H9 (cell line): Measurements from ENCODE around the gene ACTR2. TPM values are rescaled to one million over a fixed set of nuclear protein-coding genes. Genes with fewer than 3 reads are reported as not detected.

Source experiments
- DNase-seq: peaks from one replicate; pipeline ENCODE4 v3.0.0-alpha.2; 2017
- H2AFZ ChIP-seq: one replicate; pipeline ENCODE4 v1.6.1; 2013; ENCODE audit warnings: mild to moderate bottlenecking, low read length, control low read depth, moderate library complexity
- H2AK5ac ChIP-seq: 2 replicates; pipeline ENCODE4 v1.6.1; 2013; ENCODE audit warnings: low read length, control low read depth, mixed read lengths; ENCODE audit not compliant: insufficient read length
- H2BK120ac ChIP-seq: one replicate; pipeline ENCODE4 v1.6.1; 2013; ENCODE audit warnings: low read depth, mild to moderate bottlenecking, low read length, control low read depth, inconsistent platforms; ENCODE audit not compliant: poor library complexity, severe bottlenecking
- H2BK12ac ChIP-seq: 2 replicates; pipeline ENCODE4 v1.6.1; 2013; ENCODE audit warnings: low read length, control low read depth, mixed read lengths, low read depth; ENCODE audit not compliant: insufficient read length
- H2BK15ac ChIP-seq: 2 replicates; pipeline ENCODE4 v1.6.1; 2013; ENCODE audit warnings: low read depth, low read length, control low read depth
- H2BK20ac ChIP-seq: one replicate; pipeline ENCODE4 v1.6.1; 2013; ENCODE audit warnings: low read depth, mild to moderate bottlenecking, low read length, control low read depth, inconsistent platforms; ENCODE audit not compliant: poor library complexity, severe bottlenecking
- H2BK5ac ChIP-seq: 2 replicates; pipeline ENCODE4 v1.6.1; 2013; ENCODE audit warnings: low read length, control low read depth, mixed read lengths; ENCODE audit not compliant: insufficient read length
- H3K14ac ChIP-seq: 2 replicates; pipeline ENCODE4 v1.6.1; 2013; ENCODE audit warnings: low read length, control low read depth; ENCODE audit not compliant: insufficient read depth
- H3K18ac ChIP-seq: 2 replicates; pipeline ENCODE4 v1.6.1; 2013; ENCODE audit warnings: low read depth, mild to moderate bottlenecking, mixed read lengths, low read length, control low read depth; ENCODE audit not compliant: insufficient read length
- H3K23ac ChIP-seq: 2 replicates; pipeline ENCODE4 v1.6.1; 2013; ENCODE audit warnings: low read length, control low read depth, mixed read lengths, low read depth; ENCODE audit not compliant: insufficient read length
- H3K23me2 ChIP-seq: 2 replicates; pipeline ENCODE4 v1.6.1; 2013; ENCODE audit warnings: low read depth, mild to moderate bottlenecking, mixed read lengths, low read length, control low read depth; ENCODE audit not compliant: insufficient read length, poor library complexity, severe bottlenecking
- H3K27ac ChIP-seq: 2 replicates; pipeline ENCODE4 v1.5.1; 2013; ENCODE audit warnings: low read length, control low read depth, mixed read lengths, low read depth; ENCODE audit not compliant: insufficient read length
- H3K27me3 ChIP-seq: 2 replicates; pipeline ENCODE4 v1.6.1; 2013; ENCODE audit warnings: low read length, control low read depth, inconsistent platforms; ENCODE audit not compliant: insufficient read depth
- H3K4ac ChIP-seq: 2 replicates; pipeline ENCODE4 v1.6.1; 2013; ENCODE audit warnings: low read depth, mild to moderate bottlenecking, control low read depth, inconsistent platforms, low read length, moderate library complexity
- H3K4me1 ChIP-seq: 2 replicates; pipeline ENCODE4 v1.6.1; 2013; ENCODE audit warnings: low read length, control low read depth, inconsistent platforms; ENCODE audit not compliant: insufficient read depth
- H3K4me2 ChIP-seq: 2 replicates; pipeline ENCODE4 v1.6.1; 2013; ENCODE audit warnings: low read length, control low read depth, mixed read lengths; ENCODE audit not compliant: insufficient read length, insufficient read depth
- H3K56ac ChIP-seq: 2 replicates; pipeline ENCODE4 v1.6.1; 2013; ENCODE audit warnings: low read depth, mild to moderate bottlenecking, mixed read lengths, low read length, control low read depth; ENCODE audit not compliant: insufficient read length
- H3K79me1 ChIP-seq: 2 replicates; pipeline ENCODE4 v1.6.1; 2013; ENCODE audit warnings: low read depth, mild to moderate bottlenecking, moderate library complexity, low read length, control low read depth, inconsistent platforms; ENCODE audit not compliant: insufficient read depth, poor library complexity, severe bottlenecking
- H3K79me2 ChIP-seq: 2 replicates; pipeline ENCODE4 v1.6.1; 2013; ENCODE audit warnings: low read length, control low read depth, inconsistent platforms; ENCODE audit not compliant: insufficient read depth
- H3K9ac ChIP-seq: 2 replicates; pipeline ENCODE4 v1.6.1; 2013; ENCODE audit warnings: low read length, control low read depth, mixed read lengths; ENCODE audit not compliant: insufficient read length; ENCODE audit errors: extremely low read depth
- H3K9me3 ChIP-seq: one replicate; pipeline ENCODE4 v1.6.1; 2013; ENCODE audit warnings: low read depth, low read length, inconsistent platforms; ENCODE audit not compliant: control insufficient read depth
- H3T11ph ChIP-seq: one replicate; pipeline ENCODE4 v1.6.1; 2013; ENCODE audit warnings: mild to moderate bottlenecking, low read length, control low read depth, inconsistent platforms
- H4K20me1 ChIP-seq: one replicate; pipeline ENCODE4 v1.6.1; 2013; ENCODE audit not compliant: control insufficient read depth, insufficient read length, insufficient read depth
- H4K5ac ChIP-seq: 2 replicates; pipeline ENCODE4 v1.6.1; 2013; ENCODE audit warnings: low read depth, mild to moderate bottlenecking, mixed read lengths, low read length, control low read depth; ENCODE audit not compliant: insufficient read length
- H4K8ac ChIP-seq: replicated peaks from 2 replicates; pipeline ENCODE4 v1.6.1; 2013; ENCODE audit warnings: low read length, control low read depth, mixed read lengths, low read depth; ENCODE audit not compliant: insufficient read length
- H4K91ac ChIP-seq: 2 replicates; pipeline ENCODE4 v1.6.1; 2013; ENCODE audit warnings: low read depth, mild to moderate bottlenecking, moderate library complexity, mixed read lengths, low read length, control low read depth; ENCODE audit not compliant: insufficient read length
- H3K27ac Mint-ChIP-seq, 3 experiments: 2 replicates in 2 of 3; 3 replicates in 1 of 3; pipeline ENCODE4 v1.8.0; 2020 to 2021; ENCODE audit warnings: mixed read lengths in 3 of 3, mild to moderate bottlenecking in 1 of 3, moderate library complexity in 1 of 3
- H3K27me3 Mint-ChIP-seq: 2 replicates; pipeline ENCODE4 v1.8.0; 2021; ENCODE audit warnings: low read depth, mild to moderate bottlenecking, moderate library complexity, mixed read lengths
- H3K36me3 Mint-ChIP-seq, 3 experiments: 2 replicates in 2 of 3; 3 replicates in 1 of 3; pipeline ENCODE4 v1.8.0; 2020 to 2021; ENCODE audit warnings: low read depth in 3 of 3, mixed read lengths in 3 of 3; ENCODE audit not compliant: insufficient read depth in 1 of 3
- H3K4me1 Mint-ChIP-seq, 2 experiments: 2 replicates each; pipeline ENCODE4 v1.8.0; 2020; ENCODE audit warnings: mixed read lengths in 2 of 2
- H3K4me3 Mint-ChIP-seq, 2 experiments: 2 replicates in 1 of 2; 3 replicates in 1 of 2; pipeline ENCODE4 v1.8.0; 2020 to 2021; ENCODE audit warnings: mild to moderate bottlenecking in 2 of 2, mixed read lengths in 2 of 2, moderate library complexity in 1 of 2
- H3K9me3 Mint-ChIP-seq, 2 experiments: 2 replicates in 1 of 2; 3 replicates in 1 of 2; pipeline ENCODE4 v1.8.0; 2020; ENCODE audit warnings: mild to moderate bottlenecking in 2 of 2, mixed read lengths in 2 of 2, moderate library complexity in 1 of 2
- CTCF ChIP-seq: fragments of 200-600 bp; sonication (generic); conservative IDR thresholded peaks from 3 replicates; pipeline ENCODE4 v1.8.0; 2021; ENCODE audit warnings: antibody characterized with exemption, mild to moderate bottlenecking
- WGBS: extraction: QIAGEN DNeasy Blood & Tissue Kit; methylation state at CpG from one replicate; pipeline ENCODE4 v1.1.7; 2013; ENCODE audit warnings: missing lambda C conversion rate, low lambda C conversion rate, mixed read lengths; ENCODE audit not compliant: insufficient read length; ENCODE audit errors: extremely low coverage; 5-methylcytosine and 5-hydroxymethylcytosine counted together
- total RNA-seq: library from RNA; stranded (reverse); gene quantifications from 2 replicates; pipeline ENCODE4 v1.2.1, GENCODE V29; 2021

Gene ACTR2
- total RNA-seq, 1 experiment from 2014 or later, result 176 TPM

GRCh38 chr2:65199166-65199565 is 28.5 kb upstream of the ACTR2 start:
- Histone ChIP-seq H4K91ac (no peak overlapping the region), H4K8ac (no peak overlapping the region), H2AK5ac (no peak overlapping the region), H3K79me2 (no peaks in the 10 kb centered on the region), H4K20me1 (no peaks in the 10 kb centered on the region), H2BK5ac (no peak overlapping the region), H2BK15ac (no peak overlapping the region), H3K14ac (no peak overlapping the region), H4K5ac (no peak overlapping the region), H3K79me1 (no peaks in the 10 kb centered on the region), H3K9me3 (no peaks in the 10 kb centered on the region), H2BK20ac (no peak overlapping the region), H3K4me2 (no peak overlapping the region), H3K56ac (no peak overlapping the region), H3K4me1 (peaks cover 2% of the 10 kb centered on the region; the same call in 1 of the 2 replicates), H3T11ph (no peak overlapping the region), H3K27ac (no peak overlapping the region), H2BK12ac (no peak overlapping the region), H2AFZ (no peak overlapping the region), H3K23ac (no peak overlapping the region), H2BK120ac (no peak overlapping the region), H3K9ac (no peak overlapping the region), H3K18ac (no peak overlapping the region), H3K27me3 (no peaks in the 10 kb centered on the region), H3K4ac (no peak overlapping the region), H3K23me2 (no peaks in the 10 kb centered on the region)
- Mint-ChIP-seq H3K4me1 (peaks cover 10 to 13% of the 10 kb centered on the region in 2 experiments), H3K9me3 (no peaks in the 10 kb centered on the region), H3K4me3 (no peak overlapping the region), H3K27me3 (peaks cover 18% of the 10 kb centered on the region), H3K36me3 (no peaks in the 10 kb centered on the region), H3K27ac (no peak overlapping the region)
- WGBS, result no CpG with 5 or more reads among the region's 2 CpGs
- no peak for DNase-seq
- no peak for TF ChIP-seq CTCF
